Calu3 (cell line): ENCODE data around the gene KDM4B. TPM values are rescaled to one million over a fixed set of nuclear protein-coding genes. Genes with fewer than 3 reads are reported as not detected.

ENCODE experiments used
- BruUV-seq: library from RNA; stranded (reverse); fragments of 400-500 nt; replicated peaks from 2 replicates; lab custom pipeline; 2021; lab: Mats Ljungman, UMichigan
- CTCF ChIA-PET: fragments of 300-600 bp; sonication (Branson Sonifier 250); formaldehyde crosslinking; loops from one replicate; lab custom pipeline; 2022; ENCODE audit warnings: antibody characterized with exemption; lab: Charles Lee
- DNase-seq: peaks from one replicate; pipeline ENCODE4 v3.0.0; 2022
- H3K27ac Mint-ChIP-seq: one replicate; pipeline ENCODE4 v1.8.0; 2022; ENCODE audit warnings: mixed read lengths; ENCODE audit not compliant: unreplicated experiment
- H3K27me3 Mint-ChIP-seq: one replicate; pipeline ENCODE4 v1.8.0; 2022; ENCODE audit warnings: mixed read lengths; ENCODE audit not compliant: unreplicated experiment
- H3K36me3 Mint-ChIP-seq: one replicate; pipeline ENCODE4 v1.8.0; 2022; ENCODE audit warnings: mild to moderate bottlenecking, moderate library complexity, mixed read lengths; ENCODE audit not compliant: insufficient read depth, unreplicated experiment
- H3K4me1 Mint-ChIP-seq: one replicate; pipeline ENCODE4 v1.8.0; 2022; ENCODE audit warnings: mild to moderate bottlenecking, low read depth, mixed read lengths; ENCODE audit not compliant: unreplicated experiment
- H3K4me3 Mint-ChIP-seq: one replicate; pipeline ENCODE4 v1.8.0; 2022; ENCODE audit warnings: mild to moderate bottlenecking, low read depth, moderate library complexity, mixed read lengths; ENCODE audit not compliant: unreplicated experiment
- H3K9me3 Mint-ChIP-seq: one replicate; pipeline ENCODE4 v1.8.0; 2022; ENCODE audit warnings: low read depth, mixed read lengths; ENCODE audit not compliant: unreplicated experiment
- CTCF ChIP-seq: fragments of 200-600 bp; IDR thresholded peaks from one replicate; pipeline ENCODE4 v1.8.0; 2022; ENCODE audit warnings: antibody characterized with exemption; ENCODE audit not compliant: unreplicated experiment
- intact Hi-C: fragments of 100-400 bp; cut with micrococcal nuclease; formaldehyde crosslinking; loops from one replicate; pipeline ENCODE4 v1.10.0; 2022; ENCODE audit not compliant: unreplicated experiment
- total RNA-seq: library from RNA; stranded (reverse); gene quantifications from 2 replicates; pipeline ENCODE4 v1.2.3, GENCODE V29; 2022

Gene KDM4B
- total RNA-seq, 1 experiment from 2014 or later = 13.9 TPM

GRCh38 chr19:5085566-5085965 is 116.7 kb downstream of the KDM4B start:
- intact Hi-C loops = no loop called here
- no peaks in the 10 kb centered on the region for H3K27me3 Mint-ChIP-seq
- DNase-seq = no peak
- H3K36me3 Mint-ChIP-seq = no peaks in the 10 kb centered on the region
- H3K27ac Mint-ChIP-seq = no peak overlapping the region
- TF ChIP-seq CTCF = no peak
- no peaks in the 10 kb centered on the region for H3K9me3 Mint-ChIP-seq
- no peak overlapping the region for H3K4me3 Mint-ChIP-seq
- H3K4me1 Mint-ChIP-seq = no peaks in the 10 kb centered on the region
- CTCF ChIA-PET = no interaction called here
- no TSS peak for BruUV-seq

GRCh38 chr19:5086230-5086629 is 117.3 kb downstream of the KDM4B start:
- Mint-ChIP-seq H3K9me3 (no peaks in the 10 kb centered on the region), H3K27me3 (no peaks in the 10 kb centered on the region), H3K36me3 (no peaks in the 10 kb centered on the region), H3K4me1 (no peaks in the 10 kb centered on the region), H3K4me3 (no peak overlapping the region), H3K27ac (no peak overlapping the region)
- CTCF ChIA-PET = interaction anchor here (0.6 kb wide), 1 partner anchor 215 kb away, joined by 3 read pairs; no protein-coding TSS in a partner anchor
- TF ChIP-seq CTCF = no peak
- intact Hi-C loops = no loop called here
- DNase-seq = no peak
- BruUV-seq = no TSS peak

GRCh38 chr19:5086725-5087439 is 118.0 kb downstream of the KDM4B start:
- CTCF ChIA-PET = interaction anchor here (0.6 kb wide), 1 partner anchor 216 kb away, joined by 3 read pairs; no protein-coding TSS in a partner anchor
- no peak for TF ChIP-seq CTCF
- Mint-ChIP-seq H3K27ac (no peak overlapping the region), H3K36me3 (no peaks in the 10 kb centered on the region), H3K9me3 (no peaks in the 10 kb centered on the region), H3K4me3 (no peak overlapping the region), H3K4me1 (no peaks in the 10 kb centered on the region), H3K27me3 (no peaks in the 10 kb centered on the region)
- DNase-seq = no peak
- BruUV-seq = no TSS peak
- intact Hi-C loops = no loop called here

- no peaks in the 10 kb centered on the region for H3K4me1 Mint-ChIP-seq
- H3K36me3 Mint-ChIP-seq = peaks cover 2% of the 10 kb centered on the region
- H3K4me3 Mint-ChIP-seq = no peak overlapping the region
- no TSS peak for BruUV-seq
- no peak overlapping the region for H3K27ac Mint-ChIP-seq
- no peaks in the 10 kb centered on the region for H3K27me3 Mint-ChIP-seq
- H3K9me3 Mint-ChIP-seq = no peaks in the 10 kb centered on the region
- no peak for TF ChIP-seq CTCF
- CTCF ChIA-PET = no interaction called here
- DNase-seq = no peak
- intact Hi-C loops = no loop called here
Observed at GRCh38 chr19:5089283-5089682, 120.4 kb downstream of the KDM4B start.
